Tibial nerve (tissue), 4 donors: ENCODE measurements around the gene CCNY. TPM values are rescaled to one million over a fixed set of nuclear protein-coding genes. Genes with fewer than 3 reads are reported as not detected.
A peak's percentile ranks its signal among the peaks of the same experiment; 100 is the strongest.

Source experiments
- DNase-seq, 2 donors: peaks; one replicate each; pipeline ENCODE4 v3.0.0-alpha.2; 2019; ENCODE audit warnings: low spot score in 2 of 2
- H3K27ac ChIP-seq, 4 donors: fragments of 200-600 bp; sonication (generic) in 3 of 4; one replicate each; pipeline ENCODE4 v1.5.1; 2017 to 2019; ENCODE audit warnings: mild to moderate bottlenecking in 1 of 4
- H3K27me3 ChIP-seq, 2 donors: fragments of 200-600 bp; sonication (generic) in 1 of 2; one replicate each; pipeline versions ENCODE4 v1.5.1 to v1.6.0; 2017 to 2019
- H3K36me3 ChIP-seq, 3 donors: fragments of 200-600 bp; sonication (generic); one replicate each; pipeline ENCODE4 v1.5.1; 2018 to 2019
- H3K4me1 ChIP-seq, 4 donors: fragments of 200-600 bp; sonication (generic) in 3 of 4; one replicate each; pipeline ENCODE4 v1.5.1; 2017 to 2019
- H3K4me3 ChIP-seq, 4 donors: fragments of 200-600 bp; sonication (generic) in 3 of 4; one replicate each; pipeline ENCODE4 v1.5.1; 2017 to 2019; ENCODE audit warnings: mild to moderate bottlenecking in 1 of 4, moderate library complexity in 1 of 4
- H3K9me3 ChIP-seq, 4 donors: fragments of 200-600 bp; sonication (generic) in 3 of 4; one replicate each; pipeline ENCODE4 v1.5.1; 2017 to 2019
- CTCF ChIP-seq, 5 experiments: fragments of 200-600 bp in 3 of 5; fragments of 450-650 bp in 2 of 5; sonication (generic) in 3 of 5; IDR thresholded peaks; one replicate each; pipeline ENCODE4 v1.5.1; 2016 to 2019; ENCODE audit warnings: antibody characterized with exemption in 5 of 5, mild to moderate bottlenecking in 3 of 5, moderate library complexity in 2 of 5
- EP300 ChIP-seq, 2 donors: sonication (generic); formaldehyde crosslinking; IDR thresholded peaks; one replicate each; pipeline ENCODE4 v1.6.1; 2017; ENCODE audit warnings: antibody characterized with exemption in 2 of 2, mild to moderate bottlenecking in 1 of 2
- POLR2A ChIP-seq, 2 donors: fragments of 450-650 bp; IDR thresholded peaks; one replicate each; pipeline ENCODE4 v1.6.1; 2017; ENCODE audit warnings: antibody characterized with exemption in 2 of 2, mild to moderate bottlenecking in 2 of 2, moderate library complexity in 2 of 2
- WGBS, 2 donors: methylation state at CpG; one replicate each; pipeline ENCODE4 v1.1.5; 2018; 5-methylcytosine and 5-hydroxymethylcytosine counted together
- total RNA-seq, 4 donors: library from RNA; depleted of rRNA; stranded (reverse); fragments of >200 nt; gene quantifications; one replicate each; pipeline ENCODE4 v1.1.0, GENCODE V29; 2016

CCNY gene
- total RNA-seq, 4 donors from 2014 or later = 24.3 to 27.6 (median 26.5) TPM

GRCh38 chr10:35545079-35545657 lies 208.9 kb downstream of the CCNY start:
- no peaks in the 10 kb centered on the region for H3K9me3 ChIP-seq
- H3K27ac ChIP-seq = peak overlapping the region in 1 of 4 donors; percentile 39
- H3K4me3 ChIP-seq = no peak overlapping the region
- WGBS, 2 donors = 55 to 71% methylated on average over 10 of the region's 10 CpGs
- no peaks in the 10 kb centered on the region for H3K27me3 ChIP-seq
- DNase-seq = no peak
- H3K4me1 ChIP-seq = peaks cover 0 to 25% (median 0%) of the 10 kb centered on the region in 4 donors
- peaks cover 0 to 29% (median 0%) of the 10 kb centered on the region in 3 donors for H3K36me3 ChIP-seq
- no peak for TF ChIP-seq EP300 (IDR thresholded peaks at IDR 0.05)
- no peak for TF ChIP-seq POLR2A (IDR thresholded peaks at IDR 0.05)
- no peak for TF ChIP-seq CTCF (IDR thresholded peaks at IDR 0.05)

GRCh38 chr10:35545878-35546590 lies 209.7 kb downstream of the CCNY start:
- Histone ChIP-seq H3K4me3 (no peak overlapping the region), H3K27me3 (no peaks in the 10 kb centered on the region), H3K36me3 (peaks cover 0 to 29% (median 0%) of the 10 kb centered on the region in 3 donors), H3K4me1 (peaks cover 0 to 25% (median 0%) of the 10 kb centered on the region in 4 donors), H3K27ac (peak overlapping the region in 1 of 4 donors; percentile 39), H3K9me3 (no peaks in the 10 kb centered on the region)
- DNase-seq = no peak
- TF ChIP-seq CTCF (IDR thresholded peaks at IDR 0.05) = no peak
- TF ChIP-seq EP300 (IDR thresholded peaks at IDR 0.05) = no peak
- no peak for TF ChIP-seq POLR2A (IDR thresholded peaks at IDR 0.05)
- WGBS, 2 donors = 53 to 56% methylated on average over 6 of the region's 6 CpGs

- Histone ChIP-seq H3K9me3 (no peaks in the 10 kb centered on the region), H3K4me1 (peaks cover 0 to 25% (median 0%) of the 10 kb centered on the region in 4 donors), H3K27ac (no peak overlapping the region), H3K27me3 (no peaks in the 10 kb centered on the region), H3K4me3 (no peak overlapping the region), H3K36me3 (peaks cover 0 to 29% (median 0%) of the 10 kb centered on the region in 3 donors)
- no peak for DNase-seq
- WGBS, 2 donors = 81 to 88% methylated on average over 4 of the region's 4 CpGs
- no peak for TF ChIP-seq CTCF (IDR thresholded peaks at IDR 0.05)
- TF ChIP-seq POLR2A (IDR thresholded peaks at IDR 0.05) = no peak
- no peak for TF ChIP-seq EP300 (IDR thresholded peaks at IDR 0.05)
Measured at GRCh38 chr10:35546824-35547225, 210.5 kb downstream of the CCNY start.

- TF ChIP-seq EP300 (IDR thresholded peaks at IDR 0.05) (no peak), POLR2A (IDR thresholded peaks at IDR 0.05) (no peak), CTCF (IDR thresholded peaks at IDR 0.05) (no peak)
- Histone ChIP-seq H3K27me3 (no peaks in the 10 kb centered on the region), H3K27ac (no peak overlapping the region), H3K36me3 (peaks cover 0 to 40% (median 0%) of the 10 kb centered on the region in 3 donors), H3K4me1 (peaks cover 0 to 6% (median 0%) of the 10 kb centered on the region in 4 donors), H3K9me3 (no peaks in the 10 kb centered on the region), H3K4me3 (no peak overlapping the region)
- DNase-seq = no peak
- 83 to 89% methylated on average over 7 of the region's 7 CpGs for WGBS, 2 donors
Measured at GRCh38 chr10:35552650-35553342, 216.5 kb downstream of the CCNY start.

GRCh38 chr10:35554036-35554435 lies 217.7 kb downstream of the CCNY start:
- TF ChIP-seq CTCF (IDR thresholded peaks at IDR 0.05) (no peak), EP300 (IDR thresholded peaks at IDR 0.05) (no peak), POLR2A (IDR thresholded peaks at IDR 0.05) (no peak)
- Histone ChIP-seq H3K4me1 (peaks cover 0 to 6% (median 0%) of the 10 kb centered on the region in 4 donors), H3K27me3 (no peaks in the 10 kb centered on the region), H3K4me3 (no peak overlapping the region), H3K36me3 (peaks cover 0 to 29% (median 0%) of the 10 kb centered on the region in 3 donors), H3K27ac (no peak overlapping the region), H3K9me3 (no peaks in the 10 kb centered on the region)
- WGBS, 2 donors = 42 to 60% methylated on average over 2 of the region's 2 CpGs
- DNase-seq = no peak
